Trophoblast cell (in vitro differentiated cells and primary cell): Measurements from ENCODE around the gene OTOR.
A peak's percentile ranks its signal among the peaks of the same experiment; 100 is the strongest.

Experiments used
- DNase-seq, 2 donors: peaks; one replicate each; pipeline ENCODE4 v3.0.0-alpha.2; 2016
- H2AFZ ChIP-seq: 2 replicates; pipeline ENCODE4 v1.6.1; 2013; ENCODE audit warnings: low read length, moderate library complexity, mild to moderate bottlenecking; ENCODE audit not compliant: insufficient read depth, poor library complexity
- H2AK5ac ChIP-seq: 2 replicates; pipeline ENCODE4 v1.6.1; 2013; ENCODE audit warnings: mild to moderate bottlenecking, low read length
- H2BK120ac ChIP-seq: 2 replicates; pipeline ENCODE4 v1.6.1; 2013; ENCODE audit warnings: low read length, mild to moderate bottlenecking, moderate library complexity; ENCODE audit not compliant: insufficient read depth, poor library complexity
- H2BK12ac ChIP-seq: 2 replicates; pipeline ENCODE4 v1.6.1; 2013; ENCODE audit warnings: mild to moderate bottlenecking, low read length, moderate library complexity
- H2BK5ac ChIP-seq: 2 replicates; pipeline ENCODE4 v1.6.1; 2013; ENCODE audit warnings: low read length, low read depth, moderate library complexity, mild to moderate bottlenecking; ENCODE audit not compliant: poor library complexity
- H3K14ac ChIP-seq: 2 replicates; pipeline ENCODE4 v1.6.1; 2013; ENCODE audit warnings: mild to moderate bottlenecking, low read length
- H3K18ac ChIP-seq: 2 replicates; pipeline ENCODE4 v1.6.1; 2013; ENCODE audit warnings: mild to moderate bottlenecking, low read length
- H3K23ac ChIP-seq: 2 replicates; pipeline ENCODE4 v1.6.1; 2013; ENCODE audit warnings: low read length
- H3K27ac ChIP-seq: 2 replicates; pipeline ENCODE4 v1.5.1; 2013; ENCODE audit warnings: low read depth, mild to moderate bottlenecking, inconsistent platforms, low read length, moderate library complexity
- H3K27me3 ChIP-seq: 2 replicates; pipeline ENCODE4 v1.6.1; 2013; ENCODE audit warnings: inconsistent platforms, mild to moderate bottlenecking, low read length, moderate library complexity; ENCODE audit not compliant: insufficient read depth
- H3K36me3 ChIP-seq, 2 experiments: 1 replicate in 1 of 2; 2 replicates in 1 of 2; pipeline ENCODE4 v1.6.1; 2013; ENCODE audit warnings: low read length in 2 of 2, mild to moderate bottlenecking in 2 of 2, moderate library complexity in 1 of 2; ENCODE audit not compliant: insufficient read depth in 2 of 2, control insufficient read depth in 1 of 2
- H3K4ac ChIP-seq: 2 replicates; pipeline ENCODE4 v1.6.1; 2013; ENCODE audit warnings: low read depth, mild to moderate bottlenecking, low read length, moderate library complexity
- H3K4me1 ChIP-seq, 2 experiments: 1 replicate in 1 of 2; 2 replicates in 1 of 2; pipeline ENCODE4 v1.6.1; 2013; ENCODE audit warnings: low read length in 2 of 2, mild to moderate bottlenecking in 2 of 2, moderate library complexity in 1 of 2; ENCODE audit not compliant: insufficient read depth in 2 of 2, control insufficient read depth in 1 of 2
- H3K4me2 ChIP-seq: 2 replicates; pipeline ENCODE4 v1.6.1; 2013; ENCODE audit warnings: inconsistent platforms, mild to moderate bottlenecking, low read length, moderate library complexity
- H3K4me3 ChIP-seq: 2 replicates; pipeline ENCODE4 v1.5.1; 2013; ENCODE audit warnings: mild to moderate bottlenecking, low read depth, low read length, inconsistent platforms
- H3K79me1 ChIP-seq: one replicate; pipeline ENCODE4 v1.6.1; 2013; ENCODE audit warnings: low read length
- H3K79me2 ChIP-seq: 2 replicates; pipeline ENCODE4 v1.6.1; 2013; ENCODE audit warnings: low read length, mild to moderate bottlenecking; ENCODE audit not compliant: control insufficient read depth, insufficient read depth, poor library complexity
- H3K9ac ChIP-seq: 2 replicates; pipeline ENCODE4 v1.6.1; 2013; ENCODE audit warnings: mild to moderate bottlenecking, low read length
- H3K9me3 ChIP-seq: 2 replicates; pipeline ENCODE4 v1.6.1; 2013; ENCODE audit warnings: low read depth, mild to moderate bottlenecking, control low read depth, inconsistent platforms, low read length; ENCODE audit not compliant: insufficient read depth
- H4K12ac ChIP-seq: 2 replicates; pipeline ENCODE4 v1.6.1; 2013; ENCODE audit warnings: low read depth, mild to moderate bottlenecking, low read length, moderate library complexity
- H4K8ac ChIP-seq: 2 replicates; pipeline ENCODE4 v1.6.1; 2013; ENCODE audit warnings: low read depth, mild to moderate bottlenecking, low read length, moderate library complexity
- H4K91ac ChIP-seq: one replicate; pipeline ENCODE4 v1.6.1; 2013; ENCODE audit warnings: low read depth, mild to moderate bottlenecking, low read length, moderate library complexity
- WGBS: extraction: QIAGEN DNeasy Blood & Tissue Kit; methylation state at CpG from one replicate; pipeline ENCODE4 v1.1.7; 2013; ENCODE audit warnings: missing lambda C conversion rate; ENCODE audit not compliant: insufficient read length, insufficient coverage; ENCODE audit errors: extremely low coverage; 5-methylcytosine and 5-hydroxymethylcytosine counted together

OTOR gene

GRCh38 chr20:16714751-16715150, 33.4 kb upstream of the OTOR start:
- no CpG with 5 or more reads among the region's 4 CpGs for WGBS
- no peak for DNase-seq
- Histone ChIP-seq H2BK120ac (no peak overlapping the region), H2BK5ac (no peak overlapping the region), H3K27me3 (no peaks in the 10 kb centered on the region), H3K9me3 (no peaks in the 10 kb centered on the region), H3K14ac (no peak overlapping the region), H3K36me3 (no peaks in the 10 kb centered on the region), H3K9ac (no peak overlapping the region), H3K27ac (no peak overlapping the region), H3K4me3 (no peak overlapping the region), H3K79me1 (no peaks in the 10 kb centered on the region), H2AK5ac (no peak overlapping the region), H3K4me1 (no peaks in the 10 kb centered on the region), H4K8ac (no peak overlapping the region), H3K23ac (no peak overlapping the region), H2AFZ (no peak overlapping the region), H3K4ac (no peak overlapping the region), H4K12ac (no peak overlapping the region), H4K91ac (no peak overlapping the region), H3K18ac (no peak overlapping the region), H3K79me2 (no peaks in the 10 kb centered on the region), H3K4me2 (no peak overlapping the region), H2BK12ac (no peak overlapping the region)

- no peak overlapping the region for H3K4me3 ChIP-seq
- no peak overlapping the region for H3K4me2 ChIP-seq
- H3K79me2 ChIP-seq, result no peaks in the 10 kb centered on the region
- H4K91ac ChIP-seq, result no peak overlapping the region
- peaks cover 2% of the 10 kb centered on the region for H3K27me3 ChIP-seq
- H3K4ac ChIP-seq, result no peak overlapping the region
- no CpG with 5 or more reads among the region's 1 CpG for WGBS
- H3K79me1 ChIP-seq, result no peaks in the 10 kb centered on the region
- no peak overlapping the region for H2AK5ac ChIP-seq
- no peak overlapping the region for H3K14ac ChIP-seq
- no peak overlapping the region for H4K12ac ChIP-seq
- H2AFZ ChIP-seq, result no peak overlapping the region
- no peak overlapping the region for H2BK120ac ChIP-seq
- H2BK5ac ChIP-seq, result no peak overlapping the region
- H3K27ac ChIP-seq, result no peak overlapping the region
- no peaks in the 10 kb centered on the region for H3K36me3 ChIP-seq
- no peak overlapping the region for H2BK12ac ChIP-seq
- H3K4me1 ChIP-seq, result no peaks in the 10 kb centered on the region
- no peak overlapping the region for H3K18ac ChIP-seq
- no peak overlapping the region for H3K23ac ChIP-seq
- H3K9me3 ChIP-seq, result no peaks in the 10 kb centered on the region
- DNase-seq, result no peak
- no peak overlapping the region for H3K9ac ChIP-seq
- H4K8ac ChIP-seq, result no peak overlapping the region
Measured at GRCh38 chr20:16719421-16719820, 28.7 kb upstream of the OTOR start.

GRCh38 chr20:16729080-16729479, 19.1 kb upstream of the OTOR start:
- no peak overlapping the region for H3K9ac ChIP-seq

GRCh38 chr20:16729565-16730460, 18.3 kb upstream of the OTOR start, which contains the start of gene SNRPB2:
SNRPB2 (plus strand) TSS chr20:16730026; CDS start chr20:16731703, 1,677 bp downstream.
- Histone ChIP-seq H3K4me2 (peak within 1 kb of the TSS; percentile 68), H3K4me1 (peaks cover 4 to 7% of the 10 kb centered on the region in 2 experiments), H3K27me3 (no peaks in the 10 kb centered on the region), H4K12ac (peak within 1 kb of the TSS; percentile 99), H3K9me3 (no peaks in the 10 kb centered on the region), H4K8ac (peak within 1 kb of the TSS; percentile 97), H3K79me2 (peaks cover 6% of the 10 kb centered on the region), H3K4ac (peak within 1 kb of the TSS; percentile 97), H2BK12ac (no peak within 1 kb of the TSS), H2BK120ac (peak within 1 kb of the TSS; percentile 67), H2AK5ac (peak within 1 kb of the TSS; percentile 75), H3K27ac (peak within 1 kb of the TSS; percentile 37), H3K23ac (no peak within 1 kb of the TSS), H3K18ac (peak within 1 kb of the TSS; percentile 96), H2BK5ac (peak within 1 kb of the TSS; percentile 80), H3K36me3 (peaks cover 2 to 13% of the 10 kb centered on the region in 2 experiments), H3K14ac (peak within 1 kb of the TSS; percentile 93), H4K91ac (peak within 1 kb of the TSS; percentile 88), H3K4me3 (peak within 1 kb of the TSS; percentile 90), H3K9ac (peak within 1 kb of the TSS; percentile 91), H3K79me1 (peaks cover 10% of the 10 kb centered on the region), H2AFZ (peak within 1 kb of the TSS; percentile 95)
- peak; percentile 95 to 97 for DNase-seq
- WGBS, result no CpG with 5 or more reads among the region's 57 CpGs

More at GRCh38 chr20:16729080-16729479, 19.1 kb upstream of the OTOR start:
- 100% methylated on average over 1 of the region's 1 CpG for WGBS
- Histone ChIP-seq H3K79me2 (peaks cover 6% of the 10 kb centered on the region), H3K79me1 (peaks cover 10% of the 10 kb centered on the region), H3K9me3 (no peaks in the 10 kb centered on the region), H3K4me1 (peaks cover 2 to 4% of the 10 kb centered on the region in 2 experiments), H3K4me3 (no peak overlapping the region), H3K14ac (peak overlapping the region; percentile 65), H2BK5ac (peak overlapping the region; percentile 38), H2AFZ (peak overlapping the region; percentile 95), H3K27me3 (no peaks in the 10 kb centered on the region), H3K18ac (no peak overlapping the region), H3K4ac (peak overlapping the region; percentile 7), H3K36me3 (peaks cover 0 to 9% of the 10 kb centered on the region in 2 experiments), H4K8ac (peak overlapping the region; percentile 91), H2BK12ac (no peak overlapping the region), H4K12ac (peak overlapping the region; percentile 99), H3K23ac (no peak overlapping the region), H2AK5ac (peak overlapping the region; percentile 42), H2BK120ac (peak overlapping the region; percentile 48), H3K4me2 (no peak overlapping the region), H3K27ac (no peak overlapping the region), H4K91ac (peak overlapping the region; percentile 87)
- DNase-seq, result no peak
